HUDEP-2 (cell line): ENCODE results near the gene PRICKLE3.
A peak's percentile ranks its signal among the peaks of the same experiment; 100 is the strongest.

ENCODE experiments used
- DNase-seq, 76 experiments: peaks; one replicate each; lab custom pipeline; 2025; ENCODE audit not compliant: unreplicated experiment in 76 of 76; lab: John Stamatoyannopoulos, UW

The PRICKLE3 gene, protein sequence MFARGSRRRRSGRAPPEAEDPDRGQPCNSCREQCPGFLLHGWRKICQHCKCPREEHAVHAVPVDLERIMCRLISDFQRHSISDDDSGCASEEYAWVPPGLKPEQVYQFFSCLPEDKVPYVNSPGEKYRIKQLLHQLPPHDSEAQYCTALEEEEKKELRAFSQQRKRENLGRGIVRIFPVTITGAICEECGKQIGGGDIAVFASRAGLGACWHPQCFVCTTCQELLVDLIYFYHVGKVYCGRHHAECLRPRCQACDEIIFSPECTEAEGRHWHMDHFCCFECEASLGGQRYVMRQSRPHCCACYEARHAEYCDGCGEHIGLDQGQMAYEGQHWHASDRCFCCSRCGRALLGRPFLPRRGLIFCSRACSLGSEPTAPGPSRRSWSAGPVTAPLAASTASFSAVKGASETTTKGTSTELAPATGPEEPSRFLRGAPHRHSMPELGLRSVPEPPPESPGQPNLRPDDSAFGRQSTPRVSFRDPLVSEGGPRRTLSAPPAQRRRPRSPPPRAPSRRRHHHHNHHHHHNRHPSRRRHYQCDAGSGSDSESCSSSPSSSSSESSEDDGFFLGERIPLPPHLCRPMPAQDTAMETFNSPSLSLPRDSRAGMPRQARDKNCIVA

DNA sequence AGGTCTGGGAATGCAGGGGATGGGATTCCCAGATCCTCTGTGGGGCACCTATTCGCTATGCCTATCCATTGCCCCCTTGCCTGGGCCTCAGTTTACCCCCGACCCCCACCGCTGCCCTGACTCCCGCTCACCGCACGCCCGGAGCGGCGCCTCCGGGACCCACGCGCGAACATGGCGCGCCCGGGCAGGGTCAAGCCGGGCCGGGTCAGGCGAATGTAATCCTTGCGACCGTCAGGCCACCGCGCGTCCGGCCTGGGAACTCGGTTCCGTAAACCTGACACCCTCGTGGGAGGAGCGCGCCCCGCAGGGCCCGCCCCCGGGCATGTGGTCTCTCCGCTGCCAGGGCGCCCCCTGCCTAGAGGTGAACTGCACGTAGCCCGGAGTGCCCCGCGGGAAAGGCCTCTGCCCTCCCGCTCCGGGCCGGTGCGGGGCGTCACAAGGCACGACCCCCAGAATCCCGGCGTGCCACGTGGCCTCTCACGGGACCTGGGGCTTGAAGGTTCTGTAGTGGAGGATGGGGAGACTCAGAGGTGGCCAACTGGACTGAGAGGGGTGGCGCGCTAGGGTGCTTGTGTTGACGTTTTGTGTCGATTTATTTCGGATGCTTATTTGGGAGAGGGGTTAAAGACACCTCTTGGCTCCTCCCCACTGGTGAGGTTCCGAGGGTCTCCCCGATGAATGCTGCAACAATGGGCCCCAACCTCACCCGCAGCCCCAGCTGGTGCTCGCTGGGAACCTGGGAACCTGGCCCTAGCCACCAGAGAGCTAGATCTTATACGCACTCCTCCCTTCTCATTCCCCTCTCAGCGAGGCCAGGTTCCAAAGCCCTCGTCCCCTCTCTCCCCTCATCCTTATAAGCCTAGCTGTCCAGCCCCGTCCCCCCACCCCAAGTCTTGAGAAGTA lies at the start of gene PRICKLE3:
Gene PRICKLE3 (minus strand): TSS at position 249 of the 903 bp plus-strand sequence. CDS start 76 bp downstream, at position 173.
- peak in 66 of 76 experiments; percentile 1 to 78 (median 58) for DNase-seq

DNA sequence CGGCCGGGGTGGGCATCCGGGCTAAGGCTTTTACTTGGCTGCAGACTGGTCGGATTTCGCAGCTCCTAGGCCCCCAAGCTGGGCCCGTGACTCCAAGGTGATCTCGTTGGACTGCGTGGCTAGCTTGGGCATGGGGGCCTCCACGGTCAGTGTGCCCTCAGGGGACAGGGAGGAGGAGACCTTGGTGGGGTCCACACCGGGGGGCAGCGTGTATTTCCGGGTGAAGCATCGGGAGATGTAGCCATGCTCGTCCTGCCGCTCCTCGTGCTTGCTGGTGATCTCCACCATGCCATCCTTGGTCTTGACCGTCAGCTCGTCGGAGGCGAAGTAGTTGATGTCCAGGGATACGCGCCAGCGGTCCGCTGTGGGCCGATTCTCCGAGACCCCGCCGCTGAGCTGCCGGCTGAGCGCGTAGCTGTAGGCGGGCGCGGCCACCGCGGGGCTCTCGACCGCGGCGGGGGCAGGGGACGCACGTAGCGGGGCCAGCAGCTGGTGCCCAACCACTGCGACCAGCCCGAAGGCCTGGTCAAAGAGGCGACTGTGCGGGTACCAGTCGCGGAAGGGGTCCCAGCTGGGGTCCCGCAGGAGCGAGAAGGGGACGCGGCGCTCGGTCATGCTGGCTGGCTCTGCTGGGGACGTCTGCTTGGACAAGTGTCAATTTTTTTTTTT lies 47.8 kb upstream of the PRICKLE3 start:
- no peak for DNase-seq

DNA sequence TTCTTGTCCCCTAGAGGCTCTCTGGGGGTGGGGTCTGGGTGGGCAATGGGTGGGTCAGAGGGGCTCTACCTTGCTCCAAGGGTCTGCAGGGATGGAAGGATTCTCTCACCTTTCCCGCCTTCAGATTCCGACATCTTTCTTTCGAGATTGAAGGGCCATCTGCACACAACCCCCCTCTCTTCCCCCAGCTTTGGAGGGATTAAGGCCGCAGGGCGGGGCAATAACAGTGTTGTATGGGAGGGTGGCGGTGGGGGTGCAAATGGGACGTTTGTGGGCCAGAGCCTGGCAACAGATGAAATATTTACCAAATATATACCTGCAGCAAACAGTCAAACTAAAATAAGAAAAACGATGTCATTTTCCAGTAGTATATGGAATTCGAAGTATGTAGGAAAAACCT lies 47.0 kb upstream of the PRICKLE3 start, which contains the start of gene CACNA1F:
Gene CACNA1F (minus strand): TSS at position 165 of the 400 bp plus-strand sequence. CDS start 31 bp downstream, at position 134.
- DNase-seq, result no peak

DNA sequence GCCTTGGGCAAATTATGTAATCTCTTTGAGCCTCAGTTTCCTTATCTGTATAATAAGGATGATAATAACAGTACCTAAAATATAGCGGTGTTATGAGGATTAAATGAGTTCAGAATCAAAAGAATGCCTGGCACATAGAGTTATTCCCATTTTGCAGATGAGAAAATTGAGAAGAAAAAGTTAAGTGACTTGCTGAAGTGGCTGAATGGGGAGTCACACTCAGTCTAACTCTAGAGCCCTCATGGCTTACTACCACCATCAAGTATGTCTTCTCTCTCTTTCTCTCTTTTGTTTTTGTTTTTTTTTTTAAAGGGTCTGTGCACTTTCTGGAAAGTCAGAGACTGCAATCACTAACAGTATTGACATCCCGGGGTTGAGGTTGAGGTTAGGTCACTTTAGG lies 46.4 kb upstream of the PRICKLE3 start:
- DNase-seq, result no peak

DNA sequence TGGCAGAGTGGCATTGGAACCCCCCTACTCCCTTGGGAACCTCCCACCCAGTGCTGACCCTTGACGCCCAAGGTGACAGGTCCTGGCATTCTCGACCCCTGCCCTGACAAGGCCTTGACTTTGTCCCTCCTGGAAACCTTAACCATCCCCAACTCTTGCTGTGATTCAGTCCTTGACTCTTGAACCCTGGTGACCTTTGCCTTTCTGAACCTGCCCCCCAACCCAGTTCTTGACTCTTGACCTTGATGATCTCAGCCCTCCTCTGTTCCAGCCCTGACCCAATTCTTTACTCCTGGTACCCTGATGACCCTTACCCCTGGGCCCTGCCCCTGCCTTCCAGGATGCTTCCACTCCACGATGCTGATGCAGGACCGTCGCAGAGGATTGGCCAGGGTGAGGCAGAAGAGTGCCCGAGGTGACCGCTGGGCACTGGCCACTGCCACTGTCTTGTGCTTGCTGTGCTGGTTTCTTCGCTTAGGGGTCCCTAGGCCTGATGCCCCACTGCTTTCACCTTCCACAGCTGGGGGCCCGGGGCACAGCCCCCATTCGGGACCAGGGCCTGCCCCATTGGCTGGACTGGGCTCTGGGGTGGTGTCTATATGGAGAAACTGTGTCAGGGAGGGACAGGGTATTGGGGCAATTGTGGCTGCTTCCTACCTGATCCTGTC lies 45.3 kb upstream of the PRICKLE3 start:
- no peak for DNase-seq

DNA sequence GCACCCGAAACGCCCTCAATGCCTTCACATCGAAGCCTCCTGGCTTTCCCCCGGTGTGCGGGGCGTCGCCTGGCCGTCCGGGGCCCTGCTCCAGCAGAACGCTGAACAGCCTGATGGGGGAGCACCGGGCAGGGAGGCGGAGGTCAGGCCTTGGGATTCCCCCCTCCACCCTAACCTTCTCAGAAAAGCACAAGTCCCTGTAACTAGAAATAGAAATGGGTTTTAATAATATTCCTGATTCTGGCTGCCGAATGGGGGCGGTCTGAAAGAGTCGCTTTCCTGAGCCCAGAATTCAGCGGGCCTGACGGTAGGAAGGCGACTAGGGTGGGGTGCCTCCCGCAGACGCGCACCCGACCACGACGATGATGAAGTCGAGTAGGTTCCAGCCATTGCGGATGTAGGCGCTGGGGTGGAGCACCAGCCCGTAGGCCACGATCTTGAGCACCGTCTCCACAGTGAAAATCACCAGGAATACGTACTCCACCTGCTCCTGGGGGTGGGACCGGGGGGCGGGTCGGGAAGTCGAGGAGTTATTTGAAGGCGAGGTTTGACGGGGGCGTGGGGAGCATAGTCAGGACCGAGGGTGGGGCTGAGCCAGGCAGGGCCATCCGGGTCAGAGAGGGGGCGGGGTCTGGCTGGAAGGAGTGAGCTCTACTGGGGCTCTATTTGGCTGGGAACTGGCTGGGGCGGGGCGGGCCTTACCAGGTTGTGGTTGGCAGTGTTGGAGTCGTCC lies 44.5 kb upstream of the PRICKLE3 start:
- peak in 42 of 76 experiments; percentile 0 to 69 (median 22) for DNase-seq

DNA sequence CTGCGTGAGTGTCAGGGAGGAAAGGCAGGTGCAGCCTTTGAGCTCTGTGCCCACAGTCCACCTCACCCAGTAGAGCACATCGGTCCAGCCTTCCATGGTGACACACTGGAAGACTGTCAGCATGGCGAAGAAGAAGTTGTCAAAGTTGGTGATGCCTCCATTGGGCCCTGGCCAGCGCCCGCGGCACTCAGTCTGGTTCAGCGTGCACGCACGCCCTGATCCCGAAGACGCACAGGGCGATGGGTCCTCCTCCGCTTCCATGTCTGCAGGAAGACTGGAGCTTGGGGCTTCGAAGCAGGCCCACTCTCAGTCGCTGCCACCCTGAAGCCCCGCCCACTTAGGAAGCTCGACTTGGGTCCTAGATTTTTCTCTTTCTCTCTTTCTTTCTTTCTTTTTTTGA lies 42.0 kb upstream of the PRICKLE3 start:
- no peak for DNase-seq

DNA sequence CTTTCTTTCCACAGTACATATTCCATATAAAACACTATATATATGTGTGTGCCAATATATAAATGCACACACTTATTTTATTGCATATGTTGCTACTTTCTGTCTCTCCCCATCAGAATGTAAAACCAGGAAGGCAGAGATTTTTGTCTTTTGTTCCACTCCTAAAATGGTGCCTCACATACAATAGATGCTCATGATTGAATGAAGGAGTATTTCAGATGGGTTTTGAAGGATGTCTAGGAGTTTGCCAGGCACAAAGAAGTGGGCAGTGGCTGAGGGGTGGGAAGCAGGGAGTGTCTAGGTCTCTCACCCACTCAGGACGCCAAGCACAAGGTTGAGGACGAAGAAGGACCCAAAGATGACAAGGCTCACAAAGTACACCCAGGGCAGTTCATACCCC lies 41.6 kb upstream of the PRICKLE3 start:
- no peak for DNase-seq

DNA sequence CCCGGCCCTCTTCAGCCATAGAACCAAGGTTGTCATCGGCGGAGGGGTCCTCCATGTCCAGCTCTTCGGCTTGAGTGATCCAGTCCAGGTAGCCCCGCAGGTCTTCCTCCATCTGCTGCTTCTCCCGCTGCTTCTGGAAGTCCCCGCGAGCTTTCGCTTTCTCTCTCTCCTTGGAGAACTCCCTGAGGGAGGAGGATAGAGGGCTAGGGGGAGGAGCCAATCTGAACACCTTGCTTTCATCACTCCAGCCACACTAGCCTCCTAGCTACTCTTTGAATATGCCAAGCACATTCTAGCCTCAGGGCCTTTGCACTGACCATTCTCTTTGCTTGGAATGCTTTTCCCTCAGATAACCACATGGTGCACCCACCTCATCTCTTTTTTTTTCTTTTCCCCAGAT lies 40.8 kb upstream of the PRICKLE3 start:
- DNase-seq, result no peak

DNA sequence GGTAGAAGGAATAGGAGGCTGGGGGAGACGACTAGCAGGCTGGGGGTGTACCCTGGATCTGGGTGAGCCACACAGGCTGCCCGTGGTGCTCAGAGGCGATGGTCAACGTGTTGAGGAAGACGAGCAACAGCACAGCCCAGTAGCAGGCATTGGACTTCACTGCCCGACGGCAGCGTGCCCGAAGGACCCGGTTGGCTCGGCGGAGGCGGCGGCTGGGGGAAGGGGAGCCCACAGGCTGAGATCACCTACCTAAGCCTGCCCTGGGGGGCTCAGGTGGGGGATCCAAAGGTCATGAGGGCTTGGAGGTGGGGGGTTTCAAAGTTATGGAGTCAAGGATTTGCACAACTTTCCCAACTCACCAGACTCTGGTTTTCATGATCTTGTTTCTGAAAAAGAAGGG lies 39.7 kb upstream of the PRICKLE3 start:
- no peak for DNase-seq

DNA sequence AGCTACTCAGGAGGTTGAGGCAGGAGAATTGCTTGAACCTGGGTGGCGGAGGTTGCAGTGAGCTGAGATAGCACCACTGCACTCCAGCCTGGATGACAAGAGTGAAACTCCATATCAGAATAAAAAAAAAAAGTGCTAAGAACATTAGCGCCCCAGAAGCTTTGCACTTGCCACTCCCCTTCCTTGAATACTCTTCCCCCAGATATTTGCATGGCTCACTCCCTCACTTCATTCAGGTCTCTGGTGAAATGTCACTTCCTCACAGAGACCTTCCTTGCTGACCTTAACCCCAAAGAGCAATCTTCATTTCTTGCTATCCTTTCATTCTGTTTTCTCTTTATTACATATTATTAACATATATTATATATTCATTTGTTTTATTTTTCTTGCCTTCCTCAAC lies 35.7 kb upstream of the PRICKLE3 start:
- no peak for DNase-seq

DNA sequence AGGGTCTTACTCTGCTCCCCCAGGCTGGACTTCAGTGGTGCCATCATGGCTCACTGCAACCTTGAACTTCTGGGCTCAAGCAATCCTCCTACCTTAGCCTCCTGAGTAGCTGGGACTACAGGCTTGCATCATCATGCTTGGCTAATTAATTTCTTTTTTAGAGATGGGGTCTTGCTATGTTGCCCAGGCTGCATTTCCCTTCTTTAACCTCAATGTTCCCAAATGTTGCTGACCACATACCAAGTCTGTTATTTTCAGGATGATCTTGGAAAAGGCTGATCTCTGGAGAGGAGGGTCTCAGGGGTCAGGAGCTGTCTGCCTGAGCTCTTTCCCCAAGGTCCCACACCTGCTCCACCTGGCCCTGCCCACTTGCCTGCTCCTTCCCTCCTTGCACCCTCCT lies 33.9 kb upstream of the PRICKLE3 start:
- DNase-seq, result no peak

DNA sequence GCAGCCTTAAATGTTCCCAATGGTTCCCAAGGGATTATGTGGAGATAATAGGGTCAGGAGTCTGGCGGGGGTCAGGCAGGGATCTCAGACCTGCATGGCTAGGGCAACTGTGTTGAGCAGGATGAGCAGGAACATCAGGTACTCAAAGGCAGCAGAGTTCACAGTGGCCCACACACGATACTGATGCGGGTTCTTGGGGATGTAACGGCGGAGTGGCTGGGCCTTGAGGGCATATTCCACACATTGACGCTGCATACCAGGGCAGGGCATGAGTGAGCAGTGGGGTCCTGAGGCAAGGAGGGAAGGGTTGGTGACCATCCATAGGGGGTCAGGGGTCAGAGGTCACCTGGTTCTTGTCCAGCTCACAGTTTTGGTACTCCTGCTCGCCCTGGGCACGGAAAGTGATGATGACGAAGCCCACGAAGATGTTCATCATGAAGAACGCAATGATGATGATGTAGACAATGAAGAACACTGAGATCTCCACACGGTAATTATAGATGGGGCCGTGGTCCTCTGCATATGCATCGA lies 28.9 kb upstream of the PRICKLE3 start:
- no peak for DNase-seq

DNA sequence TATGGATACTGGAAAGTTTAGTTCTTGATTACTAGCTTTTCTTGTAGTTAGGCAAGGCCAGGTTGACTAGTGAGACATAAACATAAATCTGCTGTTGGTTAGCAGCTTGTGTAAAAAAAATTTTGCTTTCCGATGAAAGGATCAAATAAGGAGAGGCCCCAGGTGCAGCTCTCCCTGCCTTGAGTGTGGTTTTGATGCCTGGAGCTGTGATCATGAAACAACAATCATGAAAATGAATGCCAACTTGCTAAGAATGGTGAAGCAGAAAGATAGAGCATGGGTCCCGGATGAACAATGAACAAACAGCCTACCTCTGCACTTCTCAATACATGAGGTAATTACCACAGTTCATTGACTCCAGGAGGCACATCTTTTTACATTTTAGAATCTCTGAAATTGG lies 28.2 kb upstream of the PRICKLE3 start:
- no peak for DNase-seq

DNA sequence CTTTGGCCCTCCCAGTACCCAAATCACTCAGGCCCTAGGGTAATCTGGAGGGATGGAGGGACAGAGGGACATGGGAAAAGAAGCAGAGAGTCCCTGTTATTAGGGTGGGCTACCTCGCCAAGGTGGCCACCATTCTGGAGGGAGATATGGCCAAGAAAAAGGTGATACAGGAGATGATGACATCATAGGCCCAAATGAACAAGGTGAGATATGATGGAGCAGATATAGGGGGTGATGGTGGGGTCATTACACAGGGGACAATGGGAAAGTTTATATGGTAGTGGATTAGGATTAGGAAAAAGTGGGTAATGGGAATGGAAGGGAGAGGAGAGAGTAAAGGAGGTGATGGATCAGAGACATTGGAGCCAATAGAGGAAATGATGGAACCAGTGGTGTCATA lies 26.7 kb upstream of the PRICKLE3 start:
- no peak for DNase-seq

DNA sequence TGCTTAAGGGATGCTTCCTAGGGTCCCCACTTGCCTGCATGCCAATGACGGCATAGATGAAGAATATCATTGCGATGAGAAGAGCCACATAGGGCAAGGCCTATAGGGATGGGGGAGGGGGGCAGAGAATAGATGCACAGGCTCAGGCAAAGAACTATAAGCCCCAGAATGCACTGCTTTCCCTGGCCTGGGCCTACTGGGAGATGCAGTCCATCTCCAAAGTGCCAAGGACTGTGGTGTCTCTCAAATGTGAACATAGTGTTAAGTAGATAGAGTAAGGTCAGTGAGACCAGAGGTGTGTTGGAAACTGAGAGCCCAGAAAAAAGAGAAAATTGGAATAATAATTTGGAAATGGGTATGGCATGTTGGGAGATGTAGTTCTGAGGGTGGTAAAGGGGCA lies 26.0 kb upstream of the PRICKLE3 start:
- no peak for DNase-seq

DNA sequence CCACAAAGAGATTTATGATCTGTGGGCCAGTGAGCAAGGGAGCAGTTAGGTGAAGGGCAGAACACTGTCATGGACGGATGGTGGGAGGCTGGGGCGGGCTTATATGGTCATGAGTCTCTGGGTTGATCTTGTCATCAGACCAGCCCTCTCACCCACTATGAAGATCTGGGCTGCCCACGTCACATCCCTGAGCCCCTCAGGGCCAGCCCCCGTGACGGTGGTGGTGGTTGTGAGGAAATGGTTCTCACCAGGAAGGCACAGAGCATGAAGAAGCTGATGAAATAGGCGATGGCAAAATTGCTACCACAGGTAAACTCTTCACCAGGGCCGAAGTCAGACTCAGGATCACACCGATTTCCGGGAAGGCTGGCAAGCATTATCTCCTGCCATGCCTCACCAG lies 24.9 kb upstream of the PRICKLE3 start:
- no peak for DNase-seq

DNA sequence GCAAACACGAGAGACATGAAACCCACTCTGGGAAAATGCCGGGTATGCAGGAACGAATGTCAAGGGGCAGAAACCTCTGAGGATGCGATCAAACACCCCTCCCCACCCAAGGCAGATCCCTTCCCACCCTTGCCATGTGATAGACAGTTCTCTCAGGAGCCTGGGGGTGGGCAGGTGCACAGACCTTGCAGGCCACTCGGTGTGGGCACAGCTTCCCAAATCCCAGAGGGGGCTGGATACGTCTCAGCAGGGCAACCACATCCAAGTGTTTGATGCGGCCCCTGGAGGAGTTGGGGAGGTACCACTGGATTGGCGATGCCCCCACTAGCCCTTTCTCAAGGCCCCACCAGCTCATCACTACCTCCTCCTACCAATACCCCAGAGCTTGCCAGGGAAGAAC lies 24.2 kb upstream of the PRICKLE3 start:
- DNase-seq, result no peak
